Measurements from ENCODE around the gene VAPB.

DNA sequence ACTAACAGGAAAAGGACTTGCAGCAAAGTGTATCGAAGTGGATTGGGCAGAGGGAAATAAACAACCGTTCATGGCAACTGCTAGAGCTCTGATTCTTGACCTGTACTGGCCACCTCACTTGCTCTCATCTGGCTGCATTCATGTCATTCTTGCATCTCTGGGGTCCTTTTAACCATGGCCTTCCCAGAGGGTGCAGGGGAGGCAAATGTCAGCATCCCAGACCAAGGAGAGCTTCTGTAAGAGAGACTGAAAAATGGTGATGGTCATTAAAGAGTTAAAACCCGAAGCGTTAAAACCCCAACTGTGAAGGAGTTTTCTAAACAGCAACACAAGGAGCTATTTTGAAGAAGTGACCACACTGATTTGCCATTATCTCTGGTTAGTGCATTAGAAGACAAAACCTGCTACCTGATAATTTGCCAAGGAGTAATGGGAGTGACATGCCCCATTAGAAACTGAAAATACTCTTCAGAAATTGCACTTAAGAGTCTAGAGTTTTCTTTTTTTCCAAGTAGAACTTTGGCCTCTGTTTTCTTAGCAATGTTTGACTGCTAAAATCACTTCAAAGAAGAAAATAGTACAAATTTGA lies 63.7 kb downstream of the VAPB start:
- TF ChIP-seq, protein P1, sequence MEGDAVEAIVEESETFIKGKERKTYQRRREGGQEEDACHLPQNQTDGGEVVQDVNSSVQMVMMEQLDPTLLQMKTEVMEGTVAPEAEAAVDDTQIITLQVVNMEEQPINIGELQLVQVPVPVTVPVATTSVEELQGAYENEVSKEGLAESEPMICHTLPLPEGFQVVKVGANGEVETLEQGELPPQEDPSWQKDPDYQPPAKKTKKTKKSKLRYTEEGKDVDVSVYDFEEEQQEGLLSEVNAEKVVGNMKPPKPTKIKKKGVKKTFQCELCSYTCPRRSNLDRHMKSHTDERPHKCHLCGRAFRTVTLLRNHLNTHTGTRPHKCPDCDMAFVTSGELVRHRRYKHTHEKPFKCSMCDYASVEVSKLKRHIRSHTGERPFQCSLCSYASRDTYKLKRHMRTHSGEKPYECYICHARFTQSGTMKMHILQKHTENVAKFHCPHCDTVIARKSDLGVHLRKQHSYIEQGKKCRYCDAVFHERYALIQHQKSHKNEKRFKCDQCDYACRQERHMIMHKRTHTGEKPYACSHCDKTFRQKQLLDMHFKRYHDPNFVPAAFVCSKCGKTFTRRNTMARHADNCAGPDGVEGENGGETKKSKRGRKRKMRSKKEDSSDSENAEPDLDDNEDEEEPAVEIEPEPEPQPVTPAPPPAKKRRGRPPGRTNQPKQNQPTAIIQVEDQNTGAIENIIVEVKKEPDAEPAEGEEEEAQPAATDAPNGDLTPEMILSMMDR (IDR thresholded peaks at IDR 0.05 in 8 of 11, conservative IDR thresholded peaks at IDR 0.05 in 3 of 11): no peak
- no peak for TF ChIP-seq POLR2A (IDR thresholded peaks at IDR 0.05)
- TF ChIP-seq POLR2AphosphoS5 (IDR thresholded peaks at IDR 0.05): no peak
